Hepatocyte (in vitro differentiated cells): ENCODE data around the gene NIPSNAP3A.

ENCODE experiments used
- EZH2 ChIP-seq: fragments of 200-600 bp; sonication (generic); IDR thresholded peaks from 2 replicates; pipeline ENCODE4 v1.6.1; 2016; ENCODE audit warnings: antibody characterized with exemption, mild to moderate bottlenecking, borderline replicate concordance
- EZH2phosphoT487 ChIP-seq: fragments of 200-600 bp; sonication (generic); IDR thresholded peaks from one replicate; pipeline ENCODE4 v1.6.1; 2018; ENCODE audit warnings: antibody characterized with exemption, mild to moderate bottlenecking, low read depth, moderate library complexity; ENCODE audit not compliant: unreplicated experiment, severe bottlenecking
- TF ChIP-seq, protein P1 (sequence below): fragments of 200-600 bp; sonication (generic); IDR thresholded peaks from 2 replicates; pipeline ENCODE4 v1.5.1; 2016; ENCODE audit warnings: antibody characterized with exemption, mild to moderate bottlenecking; ENCODE audit not compliant: poor library complexity

DNA sequence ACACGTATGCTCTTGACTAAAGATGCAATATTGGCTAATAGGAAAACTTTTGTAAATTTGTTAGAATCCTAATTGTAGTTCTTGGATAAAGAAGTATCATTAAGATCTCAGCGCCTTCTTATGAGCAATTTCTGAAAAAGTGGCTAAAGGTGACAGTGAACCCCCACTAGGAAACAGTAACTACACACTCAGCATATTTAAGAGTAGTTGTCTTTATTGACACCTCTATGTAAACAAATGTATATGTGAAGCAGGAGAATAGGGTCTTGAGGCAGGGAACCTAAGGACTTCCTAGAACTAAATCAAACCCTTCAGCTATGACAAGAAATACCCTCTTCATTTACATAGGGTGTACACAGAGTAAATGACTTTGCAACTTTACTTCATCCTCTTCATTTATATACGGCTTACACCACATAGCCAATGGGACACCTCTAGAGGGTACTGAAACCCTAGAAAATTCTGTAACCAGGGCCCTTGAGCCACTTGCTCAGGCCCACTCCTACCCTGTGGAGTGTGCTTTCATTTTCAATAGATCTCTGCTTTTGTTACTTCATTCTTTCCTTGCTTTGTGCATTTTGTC is 2.8 kb downstream of the NIPSNAP3A start:
- TF ChIP-seq, protein P1, sequence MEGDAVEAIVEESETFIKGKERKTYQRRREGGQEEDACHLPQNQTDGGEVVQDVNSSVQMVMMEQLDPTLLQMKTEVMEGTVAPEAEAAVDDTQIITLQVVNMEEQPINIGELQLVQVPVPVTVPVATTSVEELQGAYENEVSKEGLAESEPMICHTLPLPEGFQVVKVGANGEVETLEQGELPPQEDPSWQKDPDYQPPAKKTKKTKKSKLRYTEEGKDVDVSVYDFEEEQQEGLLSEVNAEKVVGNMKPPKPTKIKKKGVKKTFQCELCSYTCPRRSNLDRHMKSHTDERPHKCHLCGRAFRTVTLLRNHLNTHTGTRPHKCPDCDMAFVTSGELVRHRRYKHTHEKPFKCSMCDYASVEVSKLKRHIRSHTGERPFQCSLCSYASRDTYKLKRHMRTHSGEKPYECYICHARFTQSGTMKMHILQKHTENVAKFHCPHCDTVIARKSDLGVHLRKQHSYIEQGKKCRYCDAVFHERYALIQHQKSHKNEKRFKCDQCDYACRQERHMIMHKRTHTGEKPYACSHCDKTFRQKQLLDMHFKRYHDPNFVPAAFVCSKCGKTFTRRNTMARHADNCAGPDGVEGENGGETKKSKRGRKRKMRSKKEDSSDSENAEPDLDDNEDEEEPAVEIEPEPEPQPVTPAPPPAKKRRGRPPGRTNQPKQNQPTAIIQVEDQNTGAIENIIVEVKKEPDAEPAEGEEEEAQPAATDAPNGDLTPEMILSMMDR, result no peak
- TF ChIP-seq EZH2 (no peak), EZH2phosphoT487 (no peak)
